ENCODE results near the gene TMEM120B.
"Not testable (repeated sequence)": the region's sequence is repeated elsewhere in the genome, so short reads cannot be mapped to it uniquely, and the experiment has no call there.

TMEM120B gene

DNA sequence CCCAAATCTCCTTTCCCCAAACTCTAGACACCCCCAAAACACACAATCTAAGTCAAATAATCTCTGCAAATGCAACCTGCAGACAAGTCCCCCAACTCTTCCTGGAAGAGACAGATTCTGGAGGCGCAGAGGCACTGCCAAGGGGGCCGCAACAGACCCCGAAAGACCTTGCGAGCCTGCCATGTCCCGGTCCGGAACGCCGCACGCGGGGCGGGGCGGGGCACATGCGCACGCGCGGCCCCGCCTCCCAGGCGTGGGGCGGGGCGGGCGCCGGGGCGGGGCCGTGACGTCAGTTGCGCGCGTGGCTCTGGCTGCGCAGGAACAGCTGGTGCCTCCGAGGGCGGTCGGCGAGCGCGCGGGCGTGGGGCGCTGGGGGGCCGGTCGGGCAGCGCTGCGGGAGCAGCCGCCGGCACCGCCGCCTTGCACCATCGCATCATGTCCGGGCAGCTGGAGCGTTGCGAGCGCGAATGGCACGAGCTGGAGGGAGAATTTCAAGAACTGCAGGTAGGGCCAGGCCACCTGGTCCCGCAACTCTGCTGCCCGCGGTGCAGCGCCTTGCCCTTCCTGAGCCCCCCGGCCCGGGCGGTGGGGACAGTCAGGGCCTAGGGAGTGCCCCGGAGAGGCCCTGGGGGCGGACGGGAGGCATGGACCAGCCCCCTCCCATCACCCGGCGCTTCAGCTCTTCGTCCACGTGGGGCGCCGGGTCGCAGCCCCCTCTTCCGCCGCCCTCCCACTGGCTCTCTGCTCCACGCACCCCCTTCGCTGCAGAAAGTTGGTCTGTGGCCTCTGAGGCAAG is at the start of gene TMEM120B:
TMEM120B (plus strand) TSS at position 292 of the 796 bp plus-strand sequence; CDS start at position 436, 144 bp downstream.
- DNase-seq (ENCODE audit: low read depth in 2 of 2), result peak; percentile 71 to 77

DNA sequence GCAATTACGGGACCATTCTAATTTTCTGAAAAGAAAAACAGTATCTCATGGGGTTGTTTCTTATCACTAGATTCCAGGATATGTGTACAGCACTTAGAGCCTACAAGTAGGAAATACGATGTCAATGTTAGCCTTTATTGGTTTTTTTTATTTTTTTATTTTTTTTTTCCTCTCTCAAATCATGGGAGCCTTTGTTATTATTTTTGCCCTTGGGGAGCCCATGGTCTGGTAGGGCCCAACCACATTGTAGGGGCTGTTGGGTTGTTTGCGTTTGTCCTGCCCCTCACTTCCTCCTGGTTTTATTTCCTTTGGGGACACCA is 49.0 kb upstream of the TMEM120B start:
- DNase-seq (ENCODE audit: low read depth in 2 of 2), result no peak

DNA sequence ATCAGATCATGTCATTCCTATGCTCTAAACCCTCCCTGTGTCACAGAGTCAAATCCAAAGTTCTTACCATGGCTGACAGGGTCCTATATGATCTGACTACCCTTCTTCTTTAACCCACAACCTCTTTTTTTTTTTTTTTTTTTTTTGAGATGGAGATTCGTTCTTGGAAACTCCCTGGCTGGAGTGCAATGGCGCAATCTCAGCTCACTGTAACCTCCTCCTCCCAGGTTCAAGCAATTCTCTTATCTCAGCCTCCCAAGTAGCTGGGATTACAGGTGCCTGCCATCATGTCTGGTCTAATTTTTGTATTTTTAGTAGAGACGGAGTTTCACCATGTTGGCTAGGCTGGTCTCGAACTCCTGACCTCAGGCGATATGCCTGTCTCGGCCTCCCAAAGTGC is 45.7 kb upstream of the TMEM120B start:
- not testable (repeated sequence) for DNase-seq (ENCODE audit: low read depth in 2 of 2)

- DNase-seq (ENCODE audit: low read depth in 2 of 2), result no peak
These were observed 43.6 kb upstream of the TMEM120B start for GRCh38 chr12:121668750-121669520.

- no peak for DNase-seq (ENCODE audit: low read depth in 2 of 2)
These were observed 43.0 kb upstream of the TMEM120B start, which contains the start of gene MORN3 for GRCh38 chr12:121669521-121669900. TSS of gene MORN3 (minus strand) at chr12:121669654. CDS start at chr12:121669483, 171 bp downstream.

DNA sequence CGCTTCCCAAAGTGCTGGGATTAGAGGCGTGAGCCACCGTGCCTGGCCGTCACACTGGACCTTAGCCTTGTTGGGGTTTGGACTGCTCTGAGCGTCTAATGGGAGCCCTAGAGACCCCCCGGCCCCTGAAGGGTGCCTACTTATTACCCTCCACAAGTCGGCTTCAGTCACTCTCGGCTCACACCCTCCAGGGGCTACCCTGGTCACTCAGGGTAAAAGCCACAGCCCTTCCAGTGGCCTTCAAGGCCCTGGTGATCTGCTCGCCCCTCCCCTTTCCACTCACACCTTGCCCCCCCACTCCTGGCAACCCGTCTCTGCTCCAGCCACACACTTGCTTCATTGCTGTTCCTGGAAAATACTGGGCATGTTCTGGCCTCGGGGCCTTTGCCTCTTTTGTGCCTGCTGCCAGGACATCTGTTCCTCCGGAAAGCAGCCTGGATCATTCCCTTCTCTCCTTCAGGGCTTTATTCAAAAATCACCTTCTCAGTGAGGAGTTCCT is 39.5 kb upstream of the TMEM120B start:
- no peak for DNase-seq (ENCODE audit: low read depth in 2 of 2)

- DNase-seq (ENCODE audit: low read depth in 2 of 2), result no peak
These were observed 36.4 kb upstream of the TMEM120B start for GRCh38 chr12:121676190-121676589.

DNA sequence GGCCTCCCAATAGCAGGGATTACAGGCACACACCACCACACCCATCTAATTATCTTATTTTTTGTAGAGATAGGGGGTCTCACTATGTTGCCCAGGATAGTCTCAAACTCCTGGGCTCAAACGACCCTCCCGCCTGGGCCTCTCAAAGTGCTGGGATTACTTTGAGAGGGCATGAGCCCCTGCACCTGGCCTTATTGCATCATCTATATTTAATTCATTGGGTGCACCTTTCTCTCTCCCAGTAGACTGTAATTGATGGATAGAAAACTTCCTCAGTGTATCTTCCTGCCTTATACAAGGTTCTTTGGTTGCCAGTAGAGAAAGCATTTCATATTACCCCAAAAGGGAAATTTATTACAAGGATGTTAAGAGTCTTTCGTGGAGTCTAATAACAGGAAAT is 34.2 kb upstream of the TMEM120B start:
- DNase-seq (ENCODE audit: low read depth in 2 of 2), result no peak

GRCh38 chr12:121678716-121679300 is 33.7 kb upstream of the TMEM120B start:
- no peak for DNase-seq (ENCODE audit: low read depth in 2 of 2)

- not testable (repeated sequence) for DNase-seq (ENCODE audit: low read depth in 2 of 2)
These were observed 32.8 kb upstream of the TMEM120B start for GRCh38 chr12:121679661-121680197.

DNA sequence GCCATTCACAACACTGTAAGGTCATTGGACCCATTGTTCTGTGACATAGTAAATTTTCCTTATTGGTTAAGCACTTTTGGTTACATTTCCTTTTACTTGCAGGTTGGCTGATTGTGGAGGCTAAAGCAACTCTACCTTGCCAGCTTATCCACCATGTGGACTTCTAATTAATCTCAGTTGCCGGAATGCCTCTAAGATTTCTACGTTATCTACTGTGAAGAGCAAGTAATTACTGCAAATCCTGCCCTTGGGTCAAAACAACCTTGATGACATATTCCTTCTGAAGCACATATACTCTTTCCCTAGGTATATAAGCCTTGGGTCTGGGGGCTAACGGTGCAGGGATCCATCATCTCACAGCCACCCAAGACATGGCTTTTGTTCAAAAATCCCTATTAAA is 23.6 kb upstream of the TMEM120B start:
- no peak for DNase-seq (ENCODE audit: low read depth in 2 of 2)

DNA sequence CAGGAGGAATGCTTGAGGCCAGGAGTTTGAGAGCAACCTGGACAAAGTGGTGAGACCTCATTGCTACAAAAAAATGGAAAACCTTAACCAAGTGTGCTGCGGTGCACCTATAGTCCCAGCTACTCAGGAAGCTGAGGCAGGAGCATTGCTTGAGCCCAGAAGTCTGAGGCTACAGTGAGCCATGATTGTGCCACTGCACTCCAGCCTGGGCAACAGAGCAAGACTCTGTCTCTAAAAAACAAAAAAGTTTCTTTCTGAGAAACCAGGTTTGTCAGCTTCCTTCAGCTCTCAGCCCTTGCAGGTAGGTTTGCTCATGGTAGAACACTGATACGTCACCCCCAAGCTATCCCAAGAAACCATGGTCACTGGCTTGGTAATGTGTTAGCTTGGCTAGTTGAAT is 23.1 kb upstream of the TMEM120B start:
- no peak for DNase-seq (ENCODE audit: low read depth in 2 of 2)

DNA sequence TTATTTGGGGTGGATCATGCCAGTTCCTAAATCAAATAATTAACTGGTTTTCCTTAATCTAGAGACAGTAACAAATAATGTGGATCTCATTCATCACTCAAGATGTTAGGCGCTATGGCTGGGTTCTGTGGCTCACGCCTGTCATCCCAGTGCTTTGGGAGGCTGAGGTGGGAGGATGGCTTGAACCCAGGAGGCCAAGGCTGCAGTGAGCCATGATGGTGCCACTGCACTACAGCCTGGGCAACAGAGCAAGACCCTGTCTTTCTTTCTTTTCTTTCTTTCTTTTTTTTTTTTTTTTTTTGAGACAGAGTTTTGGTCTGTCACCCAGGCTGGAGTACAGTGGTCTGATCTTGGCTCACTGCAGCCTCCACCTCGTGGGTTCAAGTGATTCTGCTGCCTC is 19.8 kb upstream of the TMEM120B start:
- not testable (repeated sequence) for DNase-seq (ENCODE audit: low read depth in 2 of 2)

DNA sequence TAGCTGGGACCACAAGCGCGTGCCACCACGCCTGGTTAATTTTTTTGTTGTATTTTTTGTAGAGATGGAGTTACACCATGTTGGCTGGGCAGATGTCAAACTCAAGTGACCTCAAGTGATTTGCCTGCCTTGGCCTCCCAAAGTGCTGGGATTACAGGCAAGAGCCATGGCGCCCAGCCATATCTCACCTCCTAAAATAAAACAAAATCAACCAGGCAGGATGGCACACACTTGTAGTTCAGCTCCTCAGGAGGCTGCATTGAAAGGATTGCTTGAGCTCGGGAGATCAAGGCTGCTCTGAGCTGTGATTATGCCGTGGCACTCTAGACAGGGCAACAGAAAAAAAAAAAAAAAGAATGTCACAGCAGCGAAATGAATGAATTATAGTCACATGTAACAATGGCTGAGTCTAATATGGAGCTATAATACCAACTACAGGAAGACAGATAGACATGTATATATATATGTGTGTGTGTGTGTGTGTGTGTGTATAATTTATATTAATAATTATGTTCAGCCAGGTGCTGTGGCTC is 19.3 kb upstream of the TMEM120B start:
- DNase-seq (ENCODE audit: low read depth in 2 of 2), result no peak

GRCh38 chr12:121697093-121697698 is 15.4 kb upstream of the TMEM120B start:
- no peak for DNase-seq (ENCODE audit: low read depth in 2 of 2)

DNA sequence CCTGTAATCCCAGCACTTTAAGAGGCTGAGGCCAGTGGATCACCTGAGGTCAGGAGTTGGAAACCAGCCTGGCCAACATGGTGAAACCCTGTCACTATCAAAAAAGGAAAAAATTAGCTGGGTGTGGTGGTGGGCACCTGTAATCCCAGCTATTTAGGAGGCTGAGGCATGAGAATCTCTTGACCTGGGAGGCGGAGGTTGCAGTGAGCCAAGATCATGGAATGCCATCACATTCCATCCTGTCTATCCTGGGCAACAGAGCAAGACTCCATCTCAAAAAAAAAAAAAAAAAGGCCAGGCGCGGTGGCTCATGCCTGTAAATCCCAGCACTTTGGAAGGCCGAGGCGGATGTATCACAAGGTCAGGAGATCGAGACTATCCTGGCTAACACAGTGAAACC is 14.7 kb upstream of the TMEM120B start:
- DNase-seq (ENCODE audit: low read depth in 2 of 2), result not testable (repeated sequence)

DNA sequence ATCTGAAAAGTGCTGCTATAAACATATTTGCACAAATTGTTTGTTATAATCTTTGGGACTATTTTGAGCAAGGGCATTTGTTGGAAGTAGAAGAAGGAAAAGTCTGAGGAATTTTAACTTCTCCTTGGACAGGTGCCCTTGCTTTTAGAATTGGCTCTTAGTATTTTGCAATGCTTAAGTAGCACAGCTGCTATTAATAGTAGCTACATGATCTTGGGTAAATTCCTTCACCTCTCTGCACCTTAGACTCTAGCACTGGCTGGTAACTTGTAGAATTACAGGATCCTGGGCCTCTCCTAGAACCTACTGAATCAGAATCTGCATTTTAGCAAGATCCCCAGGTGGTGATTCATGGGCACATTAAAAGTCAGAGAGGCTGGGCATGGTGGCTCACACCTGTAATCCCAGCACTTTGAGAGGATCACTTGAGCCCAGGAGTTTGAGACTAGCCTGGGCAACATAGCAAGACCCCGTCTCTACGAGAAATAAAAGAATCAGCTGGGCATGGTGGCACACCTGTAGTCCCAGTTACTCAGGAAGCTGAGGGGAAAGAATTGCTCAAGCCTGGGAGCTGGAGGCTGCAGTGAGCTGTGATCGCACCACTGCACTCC is 10.8 kb upstream of the TMEM120B start:
- DNase-seq (ENCODE audit: low read depth in 2 of 2), result no peak

- no peak for DNase-seq (ENCODE audit: low read depth in 2 of 2)
These were observed 9.6 kb upstream of the TMEM120B start for GRCh38 chr12:121702944-121703343.

DNA sequence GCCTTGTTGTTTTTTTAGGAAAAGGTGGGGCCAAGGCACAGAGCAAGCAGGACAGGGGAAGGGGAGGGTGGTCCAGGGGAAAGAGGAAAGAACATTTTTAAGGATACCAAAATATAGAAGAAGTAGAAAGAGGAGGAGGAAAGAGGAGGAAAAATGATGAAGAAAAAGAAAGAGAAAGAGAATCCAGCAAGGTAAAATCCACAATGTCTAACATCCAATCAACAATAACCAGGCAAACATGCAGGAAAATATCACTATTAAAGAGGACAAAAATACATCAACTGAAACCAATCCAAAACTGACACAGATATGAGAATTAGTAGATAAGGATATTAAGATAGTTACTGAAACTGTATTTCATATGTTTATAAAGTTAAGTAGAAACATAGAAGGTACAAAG is 7.0 kb upstream of the TMEM120B start:
- DNase-seq (ENCODE audit: low read depth in 2 of 2), result no peak

DNA sequence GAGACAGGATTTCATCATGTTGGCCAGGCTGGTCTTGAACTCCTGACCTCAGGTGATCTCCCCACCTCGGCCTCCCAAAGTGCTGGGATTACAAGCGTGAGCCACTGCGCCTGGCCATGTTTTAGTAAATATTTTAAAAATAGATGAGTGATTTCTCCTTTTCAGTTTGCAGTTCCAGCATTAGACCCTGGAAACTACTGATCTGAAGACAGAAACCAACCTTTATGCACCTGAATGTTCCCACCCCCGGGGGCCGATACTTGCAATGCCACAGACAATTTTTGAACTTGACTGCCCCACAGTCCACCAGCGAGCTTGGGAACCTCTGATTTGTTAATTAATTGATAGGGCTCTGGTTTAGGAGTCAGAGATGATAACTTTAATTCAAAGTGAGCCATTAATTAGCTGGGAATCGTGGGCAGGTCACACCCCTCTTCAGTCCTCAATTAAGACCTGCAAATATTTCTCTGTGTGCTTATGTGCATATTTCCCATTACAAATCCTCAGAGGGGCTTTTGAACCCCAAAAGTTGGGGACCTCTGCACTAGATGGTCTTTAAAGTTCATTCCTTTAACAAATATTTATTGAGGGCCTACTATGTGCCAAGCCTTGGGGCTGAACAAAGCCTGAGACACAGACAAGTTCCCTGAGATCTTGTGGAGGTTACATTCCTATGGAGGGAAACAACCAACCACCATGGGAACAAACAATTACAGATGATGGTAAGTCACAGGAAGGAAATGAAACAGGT is 4.1 kb upstream of the TMEM120B start:
- no peak for DNase-seq (ENCODE audit: low read depth in 2 of 2)
